Activated naive CD4-positive, alpha-beta T cell treated with anti-CD3 and anti-CD28 coated beads for 36 hours (primary cell): ENCODE measurements around the gene CAT. TPM values are rescaled to one million over a fixed set of nuclear protein-coding genes. Genes with fewer than 3 reads are reported as not detected.

ENCODE experiments used
- CTCF ChIA-PET: fragments of 350-600 bp; sonication (Branson Sonifier 250); formaldehyde crosslinking; loops from one replicate; lab custom pipeline; 2021; ENCODE audit warnings: antibody characterized with exemption; lab: Charles Lee
- DNase-seq: peaks from one replicate; pipeline ENCODE4 v3.0.0-alpha.2; 2020
- H3K27ac Mint-ChIP-seq: one replicate; pipeline ENCODE4 v1.8.0; 2021; ENCODE audit warnings: mild to moderate bottlenecking, mixed read lengths
- H3K27me3 Mint-ChIP-seq: one replicate; pipeline ENCODE4 v1.8.0; 2021; ENCODE audit warnings: low read depth, mixed read lengths
- H3K36me3 Mint-ChIP-seq: one replicate; pipeline ENCODE4 v1.8.0; 2021; ENCODE audit warnings: low read depth, mixed read lengths
- H3K4me1 Mint-ChIP-seq: one replicate; pipeline ENCODE4 v1.8.0; 2021; ENCODE audit warnings: low read depth, mixed read lengths
- H3K4me3 Mint-ChIP-seq: one replicate; pipeline ENCODE4 v1.8.0; 2021; ENCODE audit warnings: mild to moderate bottlenecking, moderate library complexity, mixed read lengths
- H3K9me3 Mint-ChIP-seq: one replicate; pipeline ENCODE4 v1.8.0; 2021; ENCODE audit warnings: mixed read lengths
- intact Hi-C: fragments of 100-400 bp; cut with micrococcal nuclease; formaldehyde crosslinking; loops from one replicate; pipeline ENCODE4 v1.15.1; 2023
- total RNA-seq, 2 experiments: library from RNA; stranded (reverse); gene quantifications; one replicate each; pipeline ENCODE4 v1.2.3, GENCODE V29; 2021

Gene CAT
- total RNA-seq, 2 experiments from 2014 or later = 28.3 to 29.1 TPM

GRCh38 chr11:34492806-34493414 lies 54.2 kb downstream of the CAT start:
- Mint-ChIP-seq H3K27me3 (no peaks in the 10 kb centered on the region), H3K4me3 (no peak overlapping the region), H3K9me3 (no peaks in the 10 kb centered on the region), H3K36me3 (no peaks in the 10 kb centered on the region), H3K4me1 (no peaks in the 10 kb centered on the region), H3K27ac (no peak overlapping the region)
- intact Hi-C loops = loop anchor here (1.0 to 10.0 kb wide), 5 partner anchors 54 to 638 kb away; partner anchors contain the start of gene CAT
- CTCF ChIA-PET = interaction anchor here (0.6 to 2.8 kb wide), 16 partner anchors 9 to 1057 kb away, joined by 3 to 17 read pairs (median 4); partner anchors contain the start of gene ELF5
- DNase-seq = peak; percentile 73

DNA sequence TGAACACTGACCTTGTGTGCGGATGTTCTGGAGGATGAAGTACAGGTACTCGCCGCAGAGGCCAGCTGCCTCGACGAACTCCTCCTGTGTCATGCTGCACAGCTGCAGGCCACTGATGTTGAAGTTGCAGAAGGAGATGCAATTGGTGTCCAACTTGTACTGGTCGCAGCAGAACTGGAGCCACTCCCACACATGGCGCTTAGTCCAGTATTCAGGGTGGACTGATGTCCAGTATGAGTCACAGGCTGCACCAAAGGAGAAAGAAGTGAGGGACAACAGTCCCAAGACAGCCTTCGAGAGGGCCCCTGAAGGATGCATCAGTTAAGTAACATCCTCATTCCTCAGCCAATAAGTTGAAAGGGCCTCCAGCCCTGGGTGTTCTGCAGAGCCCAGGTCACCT lies 54.7 kb downstream of the CAT start:
- CTCF ChIA-PET = interaction anchor here (1.2 to 2.8 kb wide), 6 partner anchors 12 to 131 kb away, joined by 4 to 17 read pairs (median 10); partner anchors contain the start of gene ELF5
- H3K36me3 Mint-ChIP-seq = no peaks in the 10 kb centered on the region
- H3K27me3 Mint-ChIP-seq = no peaks in the 10 kb centered on the region
- no peak for DNase-seq
- H3K9me3 Mint-ChIP-seq = no peaks in the 10 kb centered on the region
- H3K27ac Mint-ChIP-seq = no peak overlapping the region
- no peak overlapping the region for H3K4me3 Mint-ChIP-seq
- intact Hi-C loops = loop anchor here (1.0 to 10.0 kb wide), 3 partner anchors 55 to 639 kb away; partner anchors contain the start of gene CAT
- H3K4me1 Mint-ChIP-seq = no peaks in the 10 kb centered on the region

DNA sequence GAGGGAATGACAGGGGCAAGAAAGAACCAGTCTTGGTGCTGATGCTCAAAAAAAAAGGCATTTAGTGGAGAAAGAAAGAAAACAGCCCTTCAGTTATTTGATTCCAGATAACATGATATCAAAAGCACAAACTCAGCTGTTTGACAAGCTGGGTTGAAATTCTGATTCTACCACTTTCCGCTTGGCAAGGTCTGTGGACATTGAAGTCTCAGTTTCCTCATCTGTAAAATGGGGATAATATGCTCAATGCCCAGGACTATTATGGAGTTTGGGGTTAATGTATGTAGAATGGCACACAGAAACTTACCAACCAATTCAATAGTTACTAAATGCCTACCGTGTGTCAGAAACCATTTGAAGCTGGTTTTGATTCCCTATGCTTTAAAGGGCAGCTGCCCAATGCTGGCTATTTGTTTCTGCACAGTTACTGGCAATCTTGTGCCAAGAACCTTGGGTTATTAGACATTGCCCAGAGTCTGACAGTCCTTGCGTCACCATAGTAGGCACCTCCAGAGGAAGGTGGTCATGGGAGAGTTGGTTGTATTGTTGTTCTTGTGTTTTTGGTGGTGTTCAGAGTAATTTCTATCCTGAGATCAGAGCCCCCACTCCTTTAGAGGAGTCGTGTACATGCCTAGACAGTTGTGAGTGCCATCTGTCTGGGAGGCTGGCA lies 55.3 kb downstream of the CAT start:
- Mint-ChIP-seq H3K4me3 (no peak overlapping the region), H3K36me3 (no peaks in the 10 kb centered on the region), H3K27ac (no peak overlapping the region), H3K9me3 (no peaks in the 10 kb centered on the region), H3K4me1 (no peaks in the 10 kb centered on the region), H3K27me3 (no peaks in the 10 kb centered on the region)
- DNase-seq = no peak
- CTCF ChIA-PET = interaction anchor here (0.7 to 2.8 kb wide), 5 partner anchors 9 to 636 kb away, joined by 3 to 17 read pairs (median 8); partner anchors contain the start of gene ELF5
- intact Hi-C loops = loop anchor here (1.0 to 10.0 kb wide), 3 partner anchors 55 to 639 kb away; partner anchors contain the start of gene CAT

DNA sequence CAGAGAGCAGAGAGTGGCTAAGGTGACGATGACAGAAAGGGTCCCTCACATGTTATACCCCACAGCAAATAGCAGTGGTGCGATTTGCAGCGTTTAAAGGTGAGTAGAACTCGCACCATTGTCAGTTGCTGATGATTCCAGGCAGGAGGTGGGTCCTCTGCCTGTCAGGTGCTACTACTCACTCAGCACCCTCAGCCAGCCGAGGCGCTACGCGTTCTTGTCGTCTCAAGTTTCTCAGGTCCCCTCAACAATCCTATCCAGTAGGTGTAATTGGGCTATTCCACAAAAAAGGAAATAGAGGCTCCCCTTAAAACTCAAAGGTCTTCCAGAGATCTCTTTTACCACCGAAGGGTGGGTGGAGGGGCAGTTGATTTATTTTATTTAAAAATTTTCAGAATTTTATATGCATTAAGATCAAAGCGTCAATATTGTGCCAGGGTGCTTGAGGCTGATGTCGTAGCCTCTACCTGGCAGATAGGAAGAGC lies 56.5 kb downstream of the CAT start:
- CTCF ChIA-PET = no interaction called here
- no peaks in the 10 kb centered on the region for H3K36me3 Mint-ChIP-seq
- intact Hi-C loops = loop anchor here (10.0 kb wide), 1 partner anchor 640 kb away; no protein-coding TSS in a partner anchor
- no peak for DNase-seq
- H3K4me1 Mint-ChIP-seq = no peaks in the 10 kb centered on the region
- H3K9me3 Mint-ChIP-seq = no peaks in the 10 kb centered on the region
- no peaks in the 10 kb centered on the region for H3K27me3 Mint-ChIP-seq
- H3K4me3 Mint-ChIP-seq = no peak overlapping the region
- H3K27ac Mint-ChIP-seq = no peak overlapping the region

GRCh38 chr11:34495724-34496377 lies 57.1 kb downstream of the CAT start:
- no peaks in the 10 kb centered on the region for H3K4me1 Mint-ChIP-seq
- no peaks in the 10 kb centered on the region for H3K36me3 Mint-ChIP-seq
- H3K9me3 Mint-ChIP-seq = no peaks in the 10 kb centered on the region
- intact Hi-C loops = loop anchor here (10.0 kb wide), 1 partner anchor 641 kb away; no protein-coding TSS in a partner anchor
- H3K27me3 Mint-ChIP-seq = no peaks in the 10 kb centered on the region
- DNase-seq = no peak
- no peak overlapping the region for H3K4me3 Mint-ChIP-seq
- CTCF ChIA-PET = interaction anchor here (0.6 kb wide), 1 partner anchor 1345 kb away, joined by 3 read pairs; no protein-coding TSS in a partner anchor
- no peak overlapping the region for H3K27ac Mint-ChIP-seq

- intact Hi-C loops = loop anchor here (10.0 kb wide), 1 partner anchor 645 kb away; no protein-coding TSS in a partner anchor
- DNase-seq = no peak
- no peak overlapping the region for H3K4me3 Mint-ChIP-seq
- no peaks in the 10 kb centered on the region for H3K4me1 Mint-ChIP-seq
- no peak overlapping the region for H3K27ac Mint-ChIP-seq
- CTCF ChIA-PET = interaction anchor here (1.6 kb wide), 1 partner anchor 13 kb away, joined by 3 read pairs; the partner anchor contains the start of gene ELF5
- no peaks in the 10 kb centered on the region for H3K9me3 Mint-ChIP-seq
- no peaks in the 10 kb centered on the region for H3K36me3 Mint-ChIP-seq
- no peaks in the 10 kb centered on the region for H3K27me3 Mint-ChIP-seq
These were observed 61.2 kb downstream of the CAT start for GRCh38 chr11:34499719-34500500.

- CTCF ChIA-PET = interaction anchor here (0.8 kb wide), 1 partner anchor 9 kb away, joined by 4 read pairs; no protein-coding TSS in a partner anchor
These were observed 62.8 kb downstream of the CAT start for GRCh38 chr11:34501500-34501899.

DNA sequence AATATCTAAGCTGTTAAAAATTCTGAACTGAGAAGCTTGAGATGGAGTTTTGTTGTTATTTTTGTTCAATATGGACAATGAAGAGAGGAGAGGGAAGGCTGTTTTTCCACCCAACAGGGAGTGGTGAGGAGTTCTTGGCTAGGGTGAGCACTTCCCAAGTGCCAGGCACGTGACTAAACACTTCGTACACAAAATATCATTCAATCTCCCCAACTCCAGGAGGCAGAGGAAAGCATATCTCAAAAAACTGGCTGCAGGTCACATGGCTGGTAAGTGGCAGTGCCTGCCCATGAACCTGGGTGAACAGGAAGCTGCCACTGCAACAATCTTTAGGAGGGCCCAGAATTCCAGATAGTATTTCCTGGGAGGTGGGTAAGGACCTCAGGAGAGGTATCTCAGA lies 63.2 kb downstream of the CAT start:
- Mint-ChIP-seq H3K9me3 (no peaks in the 10 kb centered on the region), H3K4me3 (no peak overlapping the region), H3K27ac (no peak overlapping the region), H3K4me1 (no peaks in the 10 kb centered on the region), H3K27me3 (no peaks in the 10 kb centered on the region), H3K36me3 (no peaks in the 10 kb centered on the region)
- DNase-seq = no peak
- intact Hi-C loops = no loop called here
- CTCF ChIA-PET = interaction anchor here (0.7 to 0.8 kb wide), 2 partner anchors 10 to 552 kb away, joined by 3 to 4 read pairs; no protein-coding TSS in a partner anchor

More at GRCh38 chr11:34501500-34501899, 62.8 kb downstream of the CAT start:
- Mint-ChIP-seq H3K36me3 (no peaks in the 10 kb centered on the region), H3K27me3 (no peaks in the 10 kb centered on the region), H3K9me3 (no peaks in the 10 kb centered on the region), H3K4me1 (no peaks in the 10 kb centered on the region), H3K27ac (no peak overlapping the region), H3K4me3 (no peak overlapping the region)
- intact Hi-C loops = no loop called here
- DNase-seq = no peak

DNA sequence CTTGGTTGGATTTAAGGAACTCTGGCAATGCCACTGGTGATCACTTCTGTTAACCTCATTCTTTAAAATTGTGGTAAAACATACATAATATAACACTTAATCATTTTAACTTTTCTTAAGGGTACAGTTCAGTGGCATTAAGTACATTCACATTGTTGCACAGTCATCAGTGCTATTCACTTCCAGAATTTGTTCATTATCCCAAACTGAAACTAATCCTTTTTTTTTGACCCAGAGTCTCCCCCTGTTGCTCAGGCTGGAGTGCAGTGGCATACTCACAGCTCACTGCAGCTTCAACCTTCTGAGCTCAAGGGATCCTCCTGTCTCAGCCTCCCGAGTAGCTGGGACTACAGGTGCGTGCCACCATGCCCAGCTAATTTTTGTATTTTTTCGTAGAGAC lies 64.2 kb downstream of the CAT start:
- CTCF ChIA-PET = interaction anchor here (0.7 to 2.2 kb wide), 3 partner anchors 9 to 10 kb away, joined by 5 to 7 read pairs (median 5); no protein-coding TSS in a partner anchor
- Mint-ChIP-seq H3K27me3 (no peaks in the 10 kb centered on the region), H3K4me1 (no peaks in the 10 kb centered on the region), H3K9me3 (no peaks in the 10 kb centered on the region), H3K4me3 (no peak overlapping the region), H3K27ac (no peak overlapping the region), H3K36me3 (no peaks in the 10 kb centered on the region)
- intact Hi-C loops = no loop called here
- DNase-seq = no peak

DNA sequence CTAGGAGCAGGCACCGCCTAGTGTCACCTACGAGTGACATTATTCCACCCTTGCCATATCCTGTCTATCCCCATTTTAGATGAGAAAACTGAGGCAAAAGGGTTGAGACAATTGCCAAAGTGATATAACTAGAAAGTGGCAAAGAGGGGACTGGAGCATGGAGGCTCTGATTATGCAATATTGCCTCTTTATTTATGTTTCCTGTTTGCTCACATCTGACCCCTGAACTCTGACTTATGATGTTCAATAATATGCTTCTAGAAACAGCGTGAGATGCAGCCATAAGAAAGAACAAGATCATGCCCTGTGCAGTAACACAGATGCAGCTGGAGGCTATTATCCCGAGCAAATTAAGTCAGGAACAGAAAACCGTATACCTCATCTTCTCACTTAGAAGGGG lies 67.1 kb downstream of the CAT start:
- H3K4me3 Mint-ChIP-seq = no peak overlapping the region
- no peak for DNase-seq
- H3K4me1 Mint-ChIP-seq = no peaks in the 10 kb centered on the region
- no peaks in the 10 kb centered on the region for H3K27me3 Mint-ChIP-seq
- no peaks in the 10 kb centered on the region for H3K36me3 Mint-ChIP-seq
- H3K27ac Mint-ChIP-seq = no peak overlapping the region
- intact Hi-C loops = no loop called here
- CTCF ChIA-PET = no interaction called here
- H3K9me3 Mint-ChIP-seq = no peaks in the 10 kb centered on the region

GRCh38 chr11:34507156-34507555 lies 68.4 kb downstream of the CAT start:
- H3K4me1 Mint-ChIP-seq = no peaks in the 10 kb centered on the region
- CTCF ChIA-PET = no interaction called here
- intact Hi-C loops = no loop called here

More at GRCh38 chr11:34507156-34507555, 68.4 kb downstream of the CAT start:
- Mint-ChIP-seq H3K36me3 (no peaks in the 10 kb centered on the region), H3K9me3 (no peaks in the 10 kb centered on the region), H3K4me3 (no peak overlapping the region), H3K27me3 (no peaks in the 10 kb centered on the region), H3K27ac (no peak overlapping the region)
- no peak for DNase-seq
